AG10803 (cell line): ENCODE measurements around the gene PLXND1.

Experiments used
- DNase-seq: peaks from one replicate; pipeline ENCODE4 v3.0.0; 2010; ENCODE audit warnings: low read depth
- H3K4me3 ChIP-seq: 2 replicates; pipeline ENCODE4 v1.5.1; 2011; ENCODE audit warnings: mild to moderate bottlenecking, low read length, control low read depth
- CTCF ChIP-seq: conservative IDR thresholded peaks from 2 replicates; pipeline ENCODE4 v1.5.1; 2011; ENCODE audit warnings: mild to moderate bottlenecking, low read length, control low read depth, inconsistent platforms

Gene PLXND1

GRCh38 chr3:129608087-129608935, 1.8 kb upstream of the PLXND1 start:
- DNase-seq: peak; percentile 68
- peak; percentile 45 for TF ChIP-seq CTCF
- no peak overlapping the region for H3K4me3 ChIP-seq

- DNase-seq: no peak
- TF ChIP-seq CTCF: no peak
- H3K4me3 ChIP-seq: peak overlapping the region; percentile 67
Measured at GRCh38 chr3:129607391-129608068, 1.1 kb upstream of the PLXND1 start.

- DNase-seq: peak; percentile 53
- peak overlapping the region; percentile 82 for H3K4me3 ChIP-seq
- TF ChIP-seq CTCF: no peak
Measured at GRCh38 chr3:129605922-129606635, 397 bp downstream of the PLXND1 start.

- peak; percentile 61 for DNase-seq
- TF ChIP-seq CTCF: no peak
- peak overlapping the region; percentile 82 for H3K4me3 ChIP-seq
Measured at GRCh38 chr3:129605203-129605921, 1.1 kb downstream of the PLXND1 start.

- TF ChIP-seq CTCF: no peak
- DNase-seq: no peak
- H3K4me3 ChIP-seq: peak overlapping the region; percentile 82
Measured at GRCh38 chr3:129604767-129605166, 1.7 kb downstream of the PLXND1 start.

- H3K4me3 ChIP-seq: peak overlapping the region; percentile 82
- TF ChIP-seq CTCF: no peak
- DNase-seq: no peak
Measured at GRCh38 chr3:129603991-129604749, 2.3 kb downstream of the PLXND1 start.
